ENCODE results near the gene B3GAT2. TPM values are rescaled to one million over a fixed set of nuclear protein-coding genes. Genes with fewer than 3 reads are reported as not detected.

The B3GAT2 gene
- total and polyA plus RNA-seq, 9 donors: 0.04 to 0.15 (median 0.05) TPM; not detected in 6

DNA sequence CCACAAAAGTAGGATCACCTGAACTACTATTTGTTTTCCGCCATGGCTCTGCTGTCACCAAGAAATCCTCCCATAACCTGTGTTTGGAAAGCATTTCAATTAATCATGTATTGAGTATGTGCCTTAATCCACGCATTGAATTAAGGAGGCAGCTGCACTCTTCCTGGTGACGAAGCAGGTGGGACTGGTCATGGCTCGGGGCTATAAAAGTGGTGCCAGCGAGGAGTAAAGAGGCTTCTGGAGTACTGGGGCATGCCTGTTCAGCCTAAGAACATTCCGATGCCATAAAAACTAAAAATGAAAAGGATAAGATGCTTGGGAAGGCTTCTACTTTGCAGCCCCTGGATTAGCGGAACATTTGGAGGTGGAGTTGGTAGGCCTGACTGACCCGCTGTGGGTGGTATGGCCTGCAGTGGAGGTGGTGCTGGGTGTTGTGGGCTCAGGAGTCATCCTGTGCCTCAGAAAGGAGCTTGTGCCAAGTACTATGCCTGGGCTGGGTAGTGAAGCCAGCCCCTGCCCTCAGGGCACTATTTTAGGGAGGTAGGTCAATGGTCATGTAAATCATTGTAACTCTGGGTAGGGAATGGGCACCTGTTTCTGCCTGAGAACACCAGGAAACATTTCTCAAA, 110.5 kb downstream of the B3GAT2 start:
- TF ChIP-seq EP300 (IDR thresholded peaks at IDR 0.05): no peak
- TF ChIP-seq POLR2A (IDR thresholded peaks at IDR 0.05): no peak
- TF ChIP-seq, protein P1, sequence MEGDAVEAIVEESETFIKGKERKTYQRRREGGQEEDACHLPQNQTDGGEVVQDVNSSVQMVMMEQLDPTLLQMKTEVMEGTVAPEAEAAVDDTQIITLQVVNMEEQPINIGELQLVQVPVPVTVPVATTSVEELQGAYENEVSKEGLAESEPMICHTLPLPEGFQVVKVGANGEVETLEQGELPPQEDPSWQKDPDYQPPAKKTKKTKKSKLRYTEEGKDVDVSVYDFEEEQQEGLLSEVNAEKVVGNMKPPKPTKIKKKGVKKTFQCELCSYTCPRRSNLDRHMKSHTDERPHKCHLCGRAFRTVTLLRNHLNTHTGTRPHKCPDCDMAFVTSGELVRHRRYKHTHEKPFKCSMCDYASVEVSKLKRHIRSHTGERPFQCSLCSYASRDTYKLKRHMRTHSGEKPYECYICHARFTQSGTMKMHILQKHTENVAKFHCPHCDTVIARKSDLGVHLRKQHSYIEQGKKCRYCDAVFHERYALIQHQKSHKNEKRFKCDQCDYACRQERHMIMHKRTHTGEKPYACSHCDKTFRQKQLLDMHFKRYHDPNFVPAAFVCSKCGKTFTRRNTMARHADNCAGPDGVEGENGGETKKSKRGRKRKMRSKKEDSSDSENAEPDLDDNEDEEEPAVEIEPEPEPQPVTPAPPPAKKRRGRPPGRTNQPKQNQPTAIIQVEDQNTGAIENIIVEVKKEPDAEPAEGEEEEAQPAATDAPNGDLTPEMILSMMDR (IDR thresholded peaks at IDR 0.05): no peak
- intact Hi-C loops (cut with DNase I): no loop called here
- no peak overlapping the region for H3K4me3 ChIP-seq
- WGBS, 3 donors: 96 to 98% (median 96%) methylated on average over 8 of the region's 8 CpGs
- no peaks in the 10 kb centered on the region for H3K27me3 ChIP-seq
- DNase-seq: no peak
- H3K27ac ChIP-seq: no peak overlapping the region
- H3K36me3 ChIP-seq: no peaks in the 10 kb centered on the region
- no peaks in the 10 kb centered on the region for H3K4me1 ChIP-seq (ENCODE audit: insufficient read depth)
- no peaks in the 10 kb centered on the region for H3K9me3 ChIP-seq

DNA sequence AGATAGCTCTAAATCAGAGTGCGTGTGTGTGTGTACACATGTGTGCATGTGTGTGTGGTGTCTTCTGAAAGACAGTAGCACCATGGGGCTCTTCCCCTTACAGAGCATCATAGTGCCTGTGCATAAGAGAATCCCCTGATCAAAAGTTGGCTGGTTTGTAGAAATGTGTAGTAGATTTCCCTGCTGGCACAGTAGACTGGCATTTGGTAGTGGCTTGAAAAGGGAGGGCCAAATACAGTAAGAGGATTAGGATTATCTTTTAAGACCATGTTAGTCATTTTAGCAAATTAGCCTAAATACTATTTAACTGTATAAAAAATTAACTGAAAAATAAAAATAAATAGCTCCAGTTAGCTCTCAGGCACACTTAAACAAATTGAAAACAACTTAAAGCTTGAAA, 112.6 kb downstream of the B3GAT2 start:
- Histone ChIP-seq H3K36me3 (no peaks in the 10 kb centered on the region), H3K27me3 (no peaks in the 10 kb centered on the region)

DNA sequence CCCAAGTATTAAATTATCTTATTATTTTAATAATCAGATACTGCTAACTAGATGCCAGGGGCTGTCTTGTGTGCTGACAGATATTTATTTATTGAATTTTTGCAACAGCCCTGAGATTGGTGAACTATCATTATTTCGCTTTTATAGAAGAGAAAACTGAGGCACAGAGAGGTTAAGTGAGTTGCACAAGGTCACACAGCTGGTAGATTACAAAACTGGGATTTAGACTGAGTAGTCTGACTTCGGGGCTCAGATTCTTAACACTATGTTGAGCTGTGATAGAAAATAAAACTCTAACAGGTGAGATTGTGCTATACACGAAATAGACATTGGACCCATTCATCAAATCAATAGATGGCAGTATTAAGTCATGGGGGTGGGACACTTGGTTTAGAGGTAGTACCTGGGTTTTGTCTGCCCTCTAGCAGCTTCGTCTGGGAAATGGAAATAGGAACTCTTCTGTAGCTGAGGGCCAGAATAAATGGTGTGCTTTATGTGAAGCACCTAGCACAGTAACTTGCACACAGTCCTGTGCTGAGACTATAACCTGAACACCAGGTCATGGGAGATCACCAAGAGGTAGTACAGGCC, 113.4 kb downstream of the B3GAT2 start:
- no peak for TF ChIP-seq POLR2A (IDR thresholded peaks at IDR 0.05)
- no peak for TF ChIP-seq EP300 (IDR thresholded peaks at IDR 0.05)
- TF ChIP-seq, protein P1 (IDR thresholded peaks at IDR 0.05): no peak
- Histone ChIP-seq H3K27ac (no peak overlapping the region), H3K36me3 (no peaks in the 10 kb centered on the region), H3K9me3 (no peaks in the 10 kb centered on the region), H3K27me3 (no peaks in the 10 kb centered on the region), H3K4me1 (ENCODE audit: insufficient read depth) (peaks cover 2% of the 10 kb centered on the region), H3K4me3 (no peak overlapping the region)
- WGBS, 3 donors: 94 to 96% (median 94%) methylated on average over 4 of the region's 4 CpGs
- DNase-seq: no peak
- intact Hi-C loops (cut with DNase I): no loop called here

More for the DNA sequence above, 112.6 kb downstream of the B3GAT2 start:
- TF ChIP-seq EP300 (IDR thresholded peaks at IDR 0.05): no peak
- H3K27ac ChIP-seq: no peak overlapping the region
- H3K4me1 ChIP-seq (ENCODE audit: insufficient read depth): peaks cover 2% of the 10 kb centered on the region
- no peak overlapping the region for H3K4me3 ChIP-seq
- intact Hi-C loops (cut with DNase I): no loop called here
- DNase-seq: no peak
- WGBS, 3 donors: 91 to 98% (median 97%) methylated on average over 1 of the region's 1 CpG
- no peaks in the 10 kb centered on the region for H3K9me3 ChIP-seq

DNA sequence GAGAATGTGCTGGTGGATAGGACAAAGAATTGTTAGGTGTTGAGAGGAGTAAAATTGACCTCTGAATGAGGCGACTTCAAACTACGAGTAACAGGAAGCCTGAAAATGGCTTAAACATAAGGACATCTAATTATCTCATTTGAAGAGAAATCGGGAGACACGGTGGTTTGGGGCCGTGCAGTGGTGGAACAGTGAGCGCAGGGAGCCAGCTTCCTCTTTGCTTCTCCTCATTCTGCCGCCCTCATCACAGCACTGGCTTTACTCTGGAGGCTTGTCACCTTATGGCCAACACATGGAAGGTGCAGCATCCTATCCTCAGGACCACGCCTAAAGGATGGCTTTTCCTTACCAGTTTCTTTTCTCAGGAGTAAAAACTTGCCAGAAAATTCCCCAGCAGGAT, 114.3 kb downstream of the B3GAT2 start:
- intact Hi-C loops (cut with DNase I): loop anchor here in 1 of 4 donors (1.0 kb wide), 1 partner anchor 12 kb away; no protein-coding TSS in a partner anchor
- no peak overlapping the region for H3K27ac ChIP-seq
- no peak for DNase-seq
- no peaks in the 10 kb centered on the region for H3K27me3 ChIP-seq
- H3K4me1 ChIP-seq (ENCODE audit: insufficient read depth): peaks cover 2% of the 10 kb centered on the region
- TF ChIP-seq POLR2A (IDR thresholded peaks at IDR 0.05) (no peak), EP300 (IDR thresholded peaks at IDR 0.05) (no peak)
- TF ChIP-seq, protein P1 (IDR thresholded peaks at IDR 0.05): no peak
- no peak overlapping the region for H3K4me3 ChIP-seq
- 93 to 97% (median 97%) methylated on average over 8 of the region's 8 CpGs for WGBS, 3 donors
- H3K36me3 ChIP-seq: no peaks in the 10 kb centered on the region
- H3K9me3 ChIP-seq: no peaks in the 10 kb centered on the region

DNA sequence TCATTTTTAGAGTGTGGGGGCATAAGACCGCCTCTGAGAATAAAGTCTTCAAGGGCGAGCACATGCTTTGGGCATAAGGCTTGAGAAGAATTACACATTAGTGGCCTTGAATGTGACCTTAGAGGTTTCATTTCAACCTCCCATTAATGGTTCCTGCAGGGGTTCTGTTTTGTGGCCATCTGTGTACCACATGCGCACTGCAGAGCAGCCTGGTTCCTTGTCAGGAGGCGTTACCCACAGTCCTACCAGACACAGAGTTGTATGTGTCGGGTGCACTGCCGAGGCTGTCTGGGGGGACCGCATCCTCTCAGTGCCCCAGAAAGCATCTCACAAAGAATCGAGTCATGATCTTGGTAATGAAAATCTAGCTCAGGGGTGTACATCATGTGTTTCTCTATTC, 115.7 kb downstream of the B3GAT2 start:
- WGBS, 3 donors: 97 to 99% (median 98%) methylated on average over 8 of the region's 8 CpGs
- no peak overlapping the region for H3K27ac ChIP-seq

More for the DNA sequence above, 115.7 kb downstream of the B3GAT2 start:
- H3K27me3 ChIP-seq: no peaks in the 10 kb centered on the region
- no peak for DNase-seq
- intact Hi-C loops (cut with DNase I): no loop called here
- TF ChIP-seq, protein P1 (IDR thresholded peaks at IDR 0.05): no peak
- TF ChIP-seq POLR2A (IDR thresholded peaks at IDR 0.05) (no peak), EP300 (IDR thresholded peaks at IDR 0.05) (no peak)
- H3K4me3 ChIP-seq: no peak overlapping the region
- H3K4me1 ChIP-seq (ENCODE audit: insufficient read depth): peaks cover 2% of the 10 kb centered on the region
- H3K36me3 ChIP-seq: no peaks in the 10 kb centered on the region
- no peaks in the 10 kb centered on the region for H3K9me3 ChIP-seq
